GM23338 (cell line): ENCODE results near the gene RHOD. TPM values are rescaled to one million over a fixed set of nuclear protein-coding genes. Genes with fewer than 3 reads are reported as not detected.
A peak's percentile ranks its signal among the peaks of the same experiment; 100 is the strongest.

Source experiments
- ATAC-seq: fragments of 200-7000 bp; cut with Tn5 transposase; 3 replicates; pipeline ENCODE4 v1.9.1; 2020
- DNase-seq: peaks from one replicate; pipeline ENCODE4 v3.0.0-alpha.2; 2015; ENCODE audit warnings: low spot score
- H2AFZ ChIP-seq: fragments of 200-600 bp; sonication (generic); 2 replicates; pipeline ENCODE4 v1.8.0; 2016; ENCODE audit warnings: antibody characterized with exemption, mild to moderate bottlenecking, moderate library complexity
- H3F3A ChIP-seq: fragments of 200-600 bp; sonication (generic); replicated peaks from 2 replicates; pipeline ENCODE4 v1.8.0; 2017; ENCODE audit warnings: antibody characterized with exemption, mixed run types, low read depth
- H3K27ac ChIP-seq: fragments of 200-600 bp; sonication (generic); 2 replicates; pipeline ENCODE4 v1.6.1; 2016; ENCODE audit warnings: low read depth
- H3K27me3 ChIP-seq: fragments of 200-600 bp; sonication (generic); 2 replicates; pipeline ENCODE4 v1.8.0; 2016; ENCODE audit warnings: mild to moderate bottlenecking, mixed run types, moderate library complexity; ENCODE audit not compliant: insufficient read depth
- H3K36me3 ChIP-seq: fragments of 200-600 bp; sonication (generic); 2 replicates; pipeline ENCODE4 v1.8.0; 2016; ENCODE audit warnings: mild to moderate bottlenecking; ENCODE audit not compliant: insufficient read depth
- H3K4me1 ChIP-seq: fragments of 200-600 bp; sonication (generic); 2 replicates; pipeline ENCODE4 v1.8.0; 2016; ENCODE audit warnings: mild to moderate bottlenecking, moderate library complexity; ENCODE audit not compliant: insufficient read depth
- H3K4me2 ChIP-seq: fragments of 200-600 bp; sonication (generic); 2 replicates; pipeline ENCODE4 v1.7.1; 2017; ENCODE audit warnings: mixed run types
- H3K4me3 ChIP-seq: fragments of 200-600 bp; sonication (generic); 2 replicates; pipeline ENCODE4 v1.6.1; 2016; ENCODE audit warnings: mixed run types
- H3K79me2 ChIP-seq: fragments of 200-600 bp; sonication (generic); replicated peaks from 2 replicates; pipeline ENCODE4 v1.8.0; 2017; ENCODE audit warnings: mild to moderate bottlenecking; ENCODE audit not compliant: insufficient read depth
- H3K9me2 ChIP-seq: fragments of 200-600 bp; sonication (generic); 2 replicates; pipeline ENCODE4 v1.8.0; 2017; ENCODE audit not compliant: insufficient read depth
- H4K20me1 ChIP-seq: fragments of 200-600 bp; sonication (generic); replicated peaks from 2 replicates; pipeline ENCODE4 v1.8.0; 2017; ENCODE audit warnings: mild to moderate bottlenecking; ENCODE audit not compliant: insufficient read depth
- H3K27ac Mint-ChIP-seq: 2 replicates; pipeline ENCODE4 v1.8.0; 2020; ENCODE audit warnings: inconsistent platforms, mild to moderate bottlenecking, moderate library complexity, mixed read lengths
- H3K27me3 Mint-ChIP-seq: 3 replicates; pipeline ENCODE4 v1.8.0; 2022; ENCODE audit warnings: low read depth, mild to moderate bottlenecking, moderate library complexity, mixed read lengths, inconsistent platforms; ENCODE audit not compliant: insufficient read depth, poor library complexity
- H3K36me3 Mint-ChIP-seq: 3 replicates; pipeline ENCODE4 v1.8.0; 2021; ENCODE audit warnings: low read depth, mild to moderate bottlenecking, inconsistent platforms, moderate library complexity, mixed read lengths
- H3K4me1 Mint-ChIP-seq: 3 replicates; pipeline ENCODE4 v1.8.0; 2020; ENCODE audit warnings: mild to moderate bottlenecking, inconsistent platforms, mixed read lengths
- H3K4me3 Mint-ChIP-seq: 3 replicates; pipeline ENCODE4 v1.8.0; 2021; ENCODE audit warnings: moderate library complexity, mild to moderate bottlenecking, inconsistent platforms, mixed read lengths
- H3K9me3 Mint-ChIP-seq: 3 replicates; pipeline ENCODE4 v1.8.0; 2020; ENCODE audit warnings: moderate library complexity, mild to moderate bottlenecking, inconsistent platforms, mixed read lengths
- CREB1 ChIP-seq: fragments of 250-450 bp; sonication (Bioruptor Pico); IDR thresholded peaks from 2 replicates; pipeline ENCODE4 v1.5.0; 2020; ENCODE audit warnings: low read depth, mild to moderate bottlenecking, moderate library complexity
- ETS1 ChIP-seq: IDR thresholded peaks from 2 replicates; pipeline ENCODE4 v1.6.1; 2016; ENCODE audit warnings: antibody characterized with exemption
- EZH2 ChIP-seq: fragments of 200-600 bp; sonication (generic); IDR thresholded peaks from one replicate; pipeline ENCODE4 v1.8.0; 2017; ENCODE audit warnings: antibody characterized with exemption, mild to moderate bottlenecking, low read depth; ENCODE audit not compliant: unreplicated experiment
- EZH2phosphoT487 ChIP-seq: fragments of 200-600 bp; sonication (generic); IDR thresholded peaks from one replicate; pipeline ENCODE4 v1.8.1; 2018; ENCODE audit warnings: antibody characterized with exemption; ENCODE audit not compliant: unreplicated experiment
- NANOG ChIP-seq: IDR thresholded peaks from 2 replicates; pipeline ENCODE4 v1.6.1; 2016; ENCODE audit warnings: antibody characterized with exemption, borderline replicate concordance
- POLR2AphosphoS5 ChIP-seq: IDR thresholded peaks from 2 replicates; pipeline ENCODE4 v1.6.1; 2016; ENCODE audit warnings: antibody characterized with exemption, low read depth
- STAT1 ChIP-seq: IDR thresholded peaks from one replicate; pipeline ENCODE4 v1.6.1; 2016; ENCODE audit warnings: antibody characterized with exemption; ENCODE audit not compliant: unreplicated experiment
- ZNF114 ChIP-seq: fragments of 250-450 bp; sonication (Bioruptor Pico); IDR thresholded peaks from 2 replicates; pipeline ENCODE4 v1.5.0; 2020; ENCODE audit warnings: mild to moderate bottlenecking, moderate library complexity
- ZNF331 ChIP-seq: fragments of 250-450 bp; sonication (Bioruptor Pico); IDR thresholded peaks from 2 replicates; pipeline ENCODE4 v1.5.0; 2020; ENCODE audit warnings: low read depth, mild to moderate bottlenecking, moderate library complexity
- ZNF462 ChIP-seq: fragments of 250-450 bp; sonication (Bioruptor Pico); IDR thresholded peaks from 2 replicates; pipeline ENCODE4 v1.5.0; 2020; ENCODE audit warnings: mild to moderate bottlenecking, moderate library complexity
- polyA plus RNA-seq: library from polyadenylated mRNA; unstranded; fragments of >200 nt; fragmentation: Nextera tagmentation; extraction: Ambion mirVana; gene quantifications from 2 replicates; pipeline ENCODE4 v1.2.1, GENCODE V29; 2016
- total RNA-seq: library from RNA; depleted of rRNA; stranded (reverse); fragments of >200 nt; shearing (Covaris generic); gene quantifications from 2 replicates; pipeline ENCODE4 v1.2.3, GENCODE V29; 2014
- TF ChIP-seq, protein P1 (sequence below), 2 experiments: fragments of 200-600 bp in 1 of 2; sonication (generic) in 1 of 2; conservative IDR thresholded peaks; 2 replicates each; pipeline versions ENCODE4 v1.5.1 to v1.6.1; 2016 to 2017; ENCODE audit warnings: antibody characterized with exemption in 2 of 2, low read depth in 2 of 2, mild to moderate bottlenecking in 2 of 2, moderate library complexity in 1 of 2

The RHOD gene
- total and polyA plus RNA-seq, 2 experiments from 2014 or later: 13.8 to 16.2 TPM

DNA sequence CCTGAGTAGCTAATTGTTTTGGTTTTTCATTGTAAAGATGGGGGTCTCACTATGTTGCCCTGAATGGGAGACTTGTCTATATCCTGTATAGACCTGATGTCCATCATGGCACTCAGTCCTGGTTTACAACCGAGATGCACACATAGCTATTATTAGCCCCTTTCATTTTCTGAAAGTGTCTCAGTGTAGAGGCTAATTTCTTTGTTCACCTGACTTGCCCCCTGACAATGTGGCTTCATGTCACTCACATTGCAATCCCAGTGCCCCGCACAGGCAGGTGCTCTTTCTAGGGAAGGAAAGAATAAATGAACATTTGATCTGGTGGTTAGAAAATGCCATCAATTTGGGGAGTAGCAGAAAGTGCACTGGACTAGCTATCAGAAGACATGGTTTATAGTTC lies 49.3 kb downstream of the RHOD start:
- Histone ChIP-seq H3K36me3 (no peaks in the 10 kb centered on the region), H3F3A (no peaks in the 10 kb centered on the region), H3K4me3 (no peak overlapping the region), H3K9me2 (no peaks in the 10 kb centered on the region), H3K27me3 (no peaks in the 10 kb centered on the region), H3K4me2 (no peak overlapping the region), H3K27ac (no peak overlapping the region), H2AFZ (0 out of 2 replicates have a peak overlapping the region, but pooled peaks have one; percentile 43), H4K20me1 (no peaks in the 10 kb centered on the region), H3K4me1 (no peaks in the 10 kb centered on the region), H3K79me2 (no peaks in the 10 kb centered on the region)
- no peak for TF ChIP-seq ZNF331 (CRISPR knock-in tag)
- H3K4me3 Mint-ChIP-seq: no peak overlapping the region
- ATAC-seq (no peak), DNase-seq (no peak)
- peaks cover 5% of the 10 kb centered on the region for H3K27me3 Mint-ChIP-seq
- H3K27ac Mint-ChIP-seq: no peak overlapping the region
- H3K9me3 Mint-ChIP-seq: no peaks in the 10 kb centered on the region
- peaks cover 5% of the 10 kb centered on the region; the same call in 1 of the 3 replicates for H3K4me1 Mint-ChIP-seq
- no peaks in the 10 kb centered on the region for H3K36me3 Mint-ChIP-seq

DNA sequence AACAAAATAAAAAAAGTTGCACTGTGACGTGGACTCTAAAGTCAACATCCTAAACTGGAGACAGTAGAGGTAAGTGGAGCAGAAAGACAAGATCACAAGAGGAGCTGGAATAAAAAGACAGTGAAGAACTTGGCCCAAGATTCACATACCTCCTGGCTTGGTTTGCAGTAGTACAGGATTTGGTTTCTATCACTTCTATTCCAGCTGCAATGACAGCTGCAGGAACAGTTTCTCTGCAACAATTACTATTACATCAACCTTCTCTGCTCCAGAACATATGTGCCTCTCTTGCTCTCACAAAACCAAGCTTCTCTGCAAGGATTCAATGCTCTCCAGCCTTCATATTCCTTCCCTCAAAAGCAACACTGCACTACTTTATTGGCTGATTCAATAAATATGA lies 54.6 kb downstream of the RHOD start:
- no peak overlapping the region for H3K4me2 ChIP-seq
- TF ChIP-seq NANOG (no peak), EZH2phosphoT487 (no peak), POLR2AphosphoS5 (no peak), ETS1 (no peak), CREB1 (no peak), ZNF114 (no peak), ZNF462 (CRISPR knock-in tag) (no peak), EZH2 (no peak), ZNF331 (CRISPR knock-in tag) (no peak), STAT1 (no peak)
- TF ChIP-seq, protein P1, sequence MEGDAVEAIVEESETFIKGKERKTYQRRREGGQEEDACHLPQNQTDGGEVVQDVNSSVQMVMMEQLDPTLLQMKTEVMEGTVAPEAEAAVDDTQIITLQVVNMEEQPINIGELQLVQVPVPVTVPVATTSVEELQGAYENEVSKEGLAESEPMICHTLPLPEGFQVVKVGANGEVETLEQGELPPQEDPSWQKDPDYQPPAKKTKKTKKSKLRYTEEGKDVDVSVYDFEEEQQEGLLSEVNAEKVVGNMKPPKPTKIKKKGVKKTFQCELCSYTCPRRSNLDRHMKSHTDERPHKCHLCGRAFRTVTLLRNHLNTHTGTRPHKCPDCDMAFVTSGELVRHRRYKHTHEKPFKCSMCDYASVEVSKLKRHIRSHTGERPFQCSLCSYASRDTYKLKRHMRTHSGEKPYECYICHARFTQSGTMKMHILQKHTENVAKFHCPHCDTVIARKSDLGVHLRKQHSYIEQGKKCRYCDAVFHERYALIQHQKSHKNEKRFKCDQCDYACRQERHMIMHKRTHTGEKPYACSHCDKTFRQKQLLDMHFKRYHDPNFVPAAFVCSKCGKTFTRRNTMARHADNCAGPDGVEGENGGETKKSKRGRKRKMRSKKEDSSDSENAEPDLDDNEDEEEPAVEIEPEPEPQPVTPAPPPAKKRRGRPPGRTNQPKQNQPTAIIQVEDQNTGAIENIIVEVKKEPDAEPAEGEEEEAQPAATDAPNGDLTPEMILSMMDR (conservative IDR thresholded peaks at IDR 0.05; ENCODE audit: low read depth in 2 of 2): no peak

More for the DNA sequence above, 54.6 kb downstream of the RHOD start:
- Mint-ChIP-seq H3K4me3 (no peak overlapping the region), H3K27ac (no peak overlapping the region), H3K27me3 (peaks cover 6% of the 10 kb centered on the region), H3K9me3 (no peaks in the 10 kb centered on the region), H3K4me1 (peaks cover 16% of the 10 kb centered on the region), H3K36me3 (no peaks in the 10 kb centered on the region)
- no peaks in the 10 kb centered on the region for H3K27me3 ChIP-seq
- H2AFZ ChIP-seq: 0 out of 2 replicates have a peak overlapping the region, but pooled peaks have one; percentile 28
- no peaks in the 10 kb centered on the region for H4K20me1 ChIP-seq
- H3K4me1 ChIP-seq: peaks cover 4% of the 10 kb centered on the region
- no peaks in the 10 kb centered on the region for H3K36me3 ChIP-seq
- H3F3A ChIP-seq: no peaks in the 10 kb centered on the region
- DNase-seq (no peak), ATAC-seq (no peak)
- H3K4me3 ChIP-seq: no peak overlapping the region
- H3K27ac ChIP-seq: no peak overlapping the region
- no peaks in the 10 kb centered on the region for H3K79me2 ChIP-seq
- no peaks in the 10 kb centered on the region for H3K9me2 ChIP-seq
